Dermis blood vessel endothelial cell (primary cell): ENCODE results near the gene RYR1. TPM values are rescaled to one million over a fixed set of nuclear protein-coding genes. Genes with fewer than 3 reads are reported as not detected.
"Not testable (repeated sequence)": the region's sequence is repeated elsewhere in the genome, so short reads cannot be mapped to it uniquely, and the experiment has no call there.

ENCODE experiments used
- DNase-seq: peaks from one replicate; pipeline ENCODE4 v3.0.0; 2010
- total RNA-seq: library from RNA; depleted of rRNA; stranded (reverse); fragments of >200 nt; gene quantifications from 2 replicates; pipeline ENCODE4 v1.2.3, GENCODE V29; 2014

Gene RYR1
- total RNA-seq, 1 donor from 2014 or later = under 0.01 TPM

DNA sequence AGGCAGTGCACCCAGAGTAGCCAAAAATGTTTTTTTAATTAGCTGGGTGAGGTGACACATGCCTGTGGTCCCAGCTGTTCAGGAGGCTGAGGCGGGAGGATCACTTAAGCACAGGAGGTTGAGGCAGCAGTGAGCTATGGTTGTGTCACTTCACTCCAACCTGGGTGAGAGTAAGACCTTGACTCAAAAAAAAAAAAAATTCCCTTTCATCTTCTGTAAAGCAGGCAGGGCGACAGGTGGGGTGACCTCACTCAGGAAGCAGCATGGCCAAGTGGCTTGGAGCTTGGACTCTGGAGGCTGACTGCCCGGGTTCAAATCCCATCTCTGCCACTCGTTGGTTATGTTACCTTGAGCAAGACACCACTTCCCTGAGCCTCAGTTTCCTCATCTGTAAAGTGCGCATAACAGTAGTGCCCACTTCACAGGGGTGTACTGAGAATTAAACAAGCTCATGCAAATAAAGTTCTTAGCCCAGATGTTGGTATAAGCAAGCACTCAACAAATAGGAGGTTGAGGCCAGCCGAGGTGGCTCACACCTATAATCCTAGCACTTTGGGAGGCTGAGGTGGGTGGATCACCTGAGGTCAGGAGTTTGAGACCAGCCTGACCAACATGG is 136.0 kb downstream of the RYR1 start:
- no peak for DNase-seq

GRCh38 chr19:38571682-38572081 is 138.2 kb downstream of the RYR1 start:
- DNase-seq = no peak

- DNase-seq = no peak
Observed at GRCh38 chr19:38577826-38578225, 144.3 kb downstream of the RYR1 start.

DNA sequence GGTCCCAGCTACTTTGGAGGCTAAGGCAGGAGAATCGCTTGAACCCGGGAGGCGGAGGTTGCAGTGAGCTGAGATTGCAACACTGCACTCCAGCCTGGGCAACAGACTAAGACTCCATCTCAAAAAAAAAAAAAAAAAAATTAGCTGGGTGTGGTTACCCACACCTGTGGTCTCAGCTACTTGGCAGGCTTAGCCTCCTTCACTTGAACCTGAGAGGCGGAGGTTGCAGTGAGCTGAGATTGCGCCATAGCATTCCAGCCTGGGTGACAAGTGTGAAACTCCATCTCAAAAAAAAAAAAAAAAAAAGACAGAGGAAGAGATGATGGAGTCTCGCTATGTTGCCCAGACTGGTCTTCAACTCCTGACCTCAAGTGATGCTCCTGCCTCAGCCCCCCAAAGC is 145.8 kb downstream of the RYR1 start:
- DNase-seq = not testable (repeated sequence)

DNA sequence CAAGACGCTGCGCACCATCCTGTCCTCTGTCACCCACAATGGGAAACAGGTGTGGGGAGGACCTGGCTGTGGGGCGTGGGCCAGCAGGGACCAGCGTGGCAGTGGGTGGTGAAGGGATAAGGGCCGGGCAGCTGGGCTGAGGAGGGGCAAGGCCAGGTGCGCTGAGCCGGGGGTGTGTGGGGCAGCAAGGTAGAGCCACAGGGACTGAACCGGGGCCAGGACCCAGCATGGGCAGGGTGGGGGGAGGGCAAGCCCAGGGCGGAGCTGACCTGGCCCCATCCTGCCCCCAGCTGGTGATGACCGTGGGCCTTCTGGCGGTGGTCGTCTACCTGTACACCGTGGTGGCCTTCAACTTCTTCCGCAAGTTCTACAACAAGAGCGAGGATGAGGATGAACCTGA is 146.6 kb downstream of the RYR1 start:
- DNase-seq = no peak

DNA sequence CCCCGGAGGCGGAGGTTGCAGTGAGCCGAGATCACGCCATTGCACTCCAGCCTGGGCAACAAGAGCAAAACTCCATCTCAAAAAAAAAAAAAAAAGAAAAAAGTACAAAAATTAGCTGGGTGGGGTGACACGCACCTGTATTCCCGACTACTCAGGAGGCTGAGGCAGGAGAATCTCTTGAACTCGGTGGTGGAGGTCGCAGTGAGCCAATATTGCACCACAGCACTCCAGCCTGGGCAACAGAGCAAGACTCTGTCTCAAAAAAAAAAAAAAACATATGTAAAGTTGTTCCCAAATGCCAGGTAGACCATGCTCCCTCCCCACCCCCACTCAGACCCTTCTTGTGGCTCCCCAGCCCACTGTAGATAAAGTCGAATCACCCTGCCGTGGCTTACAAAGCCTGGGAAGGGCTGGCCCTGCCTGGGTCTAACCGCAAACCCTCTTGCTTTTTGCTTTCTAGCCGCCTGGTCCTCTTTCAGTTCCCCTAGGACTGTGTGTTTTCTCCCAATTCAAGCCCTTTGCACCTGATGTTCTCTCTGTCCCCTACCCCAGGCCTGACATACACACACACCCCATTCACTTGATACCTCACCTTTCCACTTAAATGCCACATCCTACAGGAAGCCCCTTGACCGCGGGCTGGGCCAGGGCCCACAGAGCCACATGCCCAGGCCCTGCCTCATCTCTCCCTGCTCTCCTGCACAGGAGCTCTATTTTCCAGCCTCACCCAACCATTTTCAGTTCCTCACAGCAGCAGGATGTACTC is 149.9 kb downstream of the RYR1 start:
- DNase-seq = no peak

DNA sequence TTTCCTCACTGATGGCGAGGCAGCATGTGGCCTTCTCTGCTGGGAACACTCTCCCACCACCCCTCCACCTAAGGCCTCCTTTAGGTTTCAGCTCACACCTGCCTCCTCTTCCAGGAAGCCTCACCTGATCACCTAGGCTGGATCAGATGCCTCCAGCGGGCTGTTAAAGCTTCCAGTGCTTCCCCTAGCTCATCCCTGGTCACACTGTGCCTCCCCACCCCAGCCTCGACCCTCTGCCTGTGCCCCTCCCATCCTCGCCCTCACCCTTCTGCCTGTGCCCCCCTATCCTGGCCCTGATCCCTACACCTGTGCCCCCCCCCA is 150.5 kb downstream of the RYR1 start:
- no peak for DNase-seq

DNA sequence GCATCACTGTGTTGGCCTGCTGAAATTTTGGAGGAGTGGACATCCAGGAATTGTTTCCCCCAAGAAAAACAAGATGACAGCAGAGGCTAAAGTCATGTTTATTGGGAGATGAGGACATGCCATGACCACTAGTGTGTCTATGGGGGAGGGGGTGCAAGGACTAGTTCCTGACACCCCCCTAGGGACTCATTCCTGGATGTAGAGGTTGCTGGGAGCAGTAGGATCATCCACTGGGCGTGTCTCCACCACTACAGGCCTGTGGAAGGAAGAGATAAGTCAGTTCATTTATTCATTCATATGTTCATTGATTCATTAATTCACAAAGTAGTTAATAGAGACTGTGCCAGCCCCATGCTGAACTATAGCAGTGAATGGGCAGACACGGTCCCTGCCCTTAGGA is 154.1 kb downstream of the RYR1 start:
- no peak for DNase-seq

- DNase-seq = no peak
Observed at GRCh38 chr19:38588041-38588440, 154.6 kb downstream of the RYR1 start.

DNA sequence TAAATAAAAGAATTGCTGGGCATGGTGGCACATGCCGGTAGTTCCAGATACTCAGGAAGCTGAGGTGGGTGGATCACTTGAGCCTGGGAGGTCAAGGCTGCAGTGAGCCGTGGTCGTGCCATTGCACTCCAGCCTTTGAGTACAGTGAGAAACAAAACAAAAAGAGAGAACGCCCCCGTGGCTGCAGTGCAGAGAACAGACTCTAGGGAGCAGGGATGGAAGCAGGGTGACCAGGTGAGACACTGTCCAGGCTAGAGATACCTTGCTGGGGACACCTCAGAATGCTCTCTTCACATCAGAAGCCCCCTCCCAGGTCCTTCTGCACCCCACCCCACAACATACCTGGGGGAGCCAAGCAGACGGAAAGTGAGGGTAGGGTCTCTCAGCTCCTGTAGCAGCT is 159.4 kb downstream of the RYR1 start:
- no peak for DNase-seq

DNA sequence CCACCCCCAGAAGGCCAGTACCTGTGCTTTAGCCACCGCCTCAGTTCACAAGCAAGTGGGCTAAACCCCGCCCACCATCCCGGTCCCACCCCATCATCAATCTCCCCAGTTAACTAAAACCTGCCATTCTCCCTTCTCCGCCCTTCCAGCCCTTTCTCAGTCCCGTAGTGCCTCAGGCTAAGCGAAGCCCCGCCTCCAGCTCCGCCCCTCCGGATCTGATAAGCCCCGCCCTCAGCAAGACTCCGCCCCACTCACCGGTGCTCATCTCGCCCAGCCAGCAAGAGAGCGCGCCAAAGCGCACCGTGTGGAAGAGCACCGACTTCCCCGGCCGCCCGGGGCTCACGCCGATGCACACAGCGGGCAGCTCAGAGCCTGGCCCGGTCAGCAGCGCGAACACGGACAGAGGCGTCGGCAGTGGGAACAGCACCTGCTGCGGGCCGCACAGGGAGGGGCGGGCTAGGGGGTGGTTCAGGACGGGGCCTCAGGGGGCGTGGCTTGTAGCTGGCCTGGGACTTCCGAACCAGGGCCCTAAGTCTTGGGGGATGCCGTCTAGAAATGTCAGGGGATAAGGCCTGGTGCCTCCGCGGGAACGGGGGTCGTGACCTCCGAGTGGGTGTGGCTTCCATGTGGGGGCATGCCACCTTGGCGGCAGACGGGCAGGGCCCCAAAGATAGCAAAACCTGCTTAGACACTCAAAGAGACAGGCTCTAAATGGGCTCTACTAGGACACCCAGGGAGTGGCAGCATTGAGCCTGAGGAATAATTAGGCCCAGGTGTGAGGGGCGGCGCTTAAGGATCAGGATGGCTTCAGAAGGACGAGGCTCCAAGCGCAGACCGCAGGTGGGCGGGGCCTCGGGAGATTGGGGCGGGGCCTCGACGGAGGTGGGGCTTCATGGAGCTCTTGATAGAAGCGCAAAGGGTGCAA is 162.8 kb downstream of the RYR1 start:
- DNase-seq = peak; percentile 20

GRCh38 chr19:38597075-38597474 is 163.6 kb downstream of the RYR1 start:
- DNase-seq = no peak

DNA sequence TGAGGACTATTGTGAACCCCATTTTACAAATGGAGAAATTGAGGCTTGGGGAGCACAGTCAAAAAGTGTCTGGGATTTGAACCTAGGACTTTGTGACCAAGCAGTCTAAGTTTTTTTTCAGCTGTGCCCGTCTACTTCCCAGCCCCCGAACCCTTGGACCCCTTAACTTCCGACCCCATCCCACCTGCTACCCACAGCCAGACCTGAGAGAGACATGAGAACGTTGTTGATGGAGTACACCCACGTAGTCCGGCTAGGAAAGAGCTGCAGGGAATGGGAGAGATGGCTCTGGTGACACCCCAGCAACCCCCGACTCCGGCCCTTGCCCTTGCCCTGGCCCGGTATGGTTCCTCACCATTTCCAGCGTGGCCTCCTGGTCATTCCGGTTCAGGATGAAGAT is 166.2 kb downstream of the RYR1 start:
- DNase-seq = no peak

DNA sequence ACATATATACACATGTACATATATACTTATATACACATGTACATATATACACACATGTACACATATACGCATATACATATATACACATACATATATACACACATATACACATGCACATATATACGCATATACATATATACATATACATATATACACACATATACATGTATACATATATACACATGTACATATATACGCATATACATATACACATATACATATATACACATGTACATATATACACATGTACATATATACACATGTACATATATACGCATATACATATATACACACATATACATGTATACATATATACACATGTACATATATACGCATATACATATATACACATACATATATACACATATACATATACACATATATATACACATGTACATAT is 169.4 kb downstream of the RYR1 start:
- not testable (repeated sequence) for DNase-seq

GRCh38 chr19:38606131-38606530 is 172.6 kb downstream of the RYR1 start:
- no peak for DNase-seq

- DNase-seq = no peak
Observed at GRCh38 chr19:38614289-38614688, 180.8 kb downstream of the RYR1 start.

GRCh38 chr19:38615007-38615581 is 181.6 kb downstream of the RYR1 start:
- DNase-seq = no peak

GRCh38 chr19:38616265-38616664 is 182.8 kb downstream of the RYR1 start:
- no peak for DNase-seq

- no peak for DNase-seq
Observed at GRCh38 chr19:38617283-38617763, 183.8 kb downstream of the RYR1 start.

GRCh38 chr19:38617764-38618589 is 184.5 kb downstream of the RYR1 start, which contains the start of gene MAP4K1:
Gene MAP4K1, minus strand, starts transcription at chr19:38617953. Its CDS starts 58 bp downstream, at chr19:38617895.
- no peak for DNase-seq

GRCh38 chr19:38618590-38619360 is 185.3 kb downstream of the RYR1 start, which contains the start of gene EIF3K:
Gene EIF3K, plus strand, starts transcription at chr19:38619188. Its CDS starts 81 bp downstream, at chr19:38619269.
- DNase-seq = peak; percentile 99
